ENCODE results near the gene CDH13. TPM values are rescaled to one million over a fixed set of nuclear protein-coding genes. Genes with fewer than 3 reads are reported as not detected.

Gene CDH13
- total and polyA plus RNA-seq, 2 donors (not counting 3 experiments of a cell fraction or from before 2014, with no cell fraction given), result 96.6 to 124 TPM

- Histone ChIP-seq H3K4me1 (ENCODE audit: control insufficient read depth, extremely low read depth, insufficient read depth, low read length) (peaks cover 6% of the 10 kb centered on the region), H3K9me3 (replicated peaks; ENCODE audit: control insufficient read depth, insufficient read depth, low read length) (no peaks in the 10 kb centered on the region), H4K20me1 (replicated peaks; ENCODE audit: control insufficient read depth, extremely low read depth, insufficient read depth, low read length) (no peaks in the 10 kb centered on the region), H3K9me1 (replicated peaks; ENCODE audit: control insufficient read depth, extremely low read depth, insufficient read depth, low read length) (no peaks in the 10 kb centered on the region), H3K9ac (replicated peaks; ENCODE audit: extremely low read depth, insufficient read depth, low read length) (no peak overlapping the region), H3K36me3 (ENCODE audit: control insufficient read depth in 2 of 2, extremely low read depth in 1 of 2, insufficient read depth in 2 of 2, low read length in 2 of 2) (no peaks in the 10 kb centered on the region), H2AFZ (ENCODE audit: low read depth, low read length) (no peak overlapping the region), H3K27ac (ENCODE audit: insufficient read depth, low read depth, low read length) (no peak overlapping the region), H3K4me3 (replicated peaks in 1 of 3; ENCODE audit: insufficient read depth in 1 of 3, low read depth in 1 of 3, low read length in 3 of 3) (no peak overlapping the region), H3K27me3 (ENCODE audit: control insufficient read depth in 2 of 2, insufficient read depth in 2 of 2, low read length in 2 of 2) (no peaks in the 10 kb centered on the region), H3K79me2 (ENCODE audit: control insufficient read depth, insufficient read depth, low read length) (no peaks in the 10 kb centered on the region), H3K4me2 (ENCODE audit: insufficient read depth, low read length) (no peak overlapping the region)
- intact Hi-C loops (cut with micrococcal nuclease), result no loop called here
- TF ChIP-seq POLR2A (IDR thresholded peaks at IDR 0.05; ENCODE audit: low read depth, low read length) (no peak), JUN (IDR thresholded peaks at IDR 0.05; ENCODE audit: borderline replicate concordance, insufficient read depth, insufficient read length, low read depth) (no peak), EZH2 (IDR thresholded peaks at IDR 0.05; ENCODE audit: borderline replicate concordance, low read depth, low read length, severe bottlenecking) (no peak), FOS (IDR thresholded peaks at IDR 0.05; ENCODE audit: borderline replicate concordance, insufficient read depth, low read length) (no peak), MYC (IDR thresholded peaks at IDR 0.05; ENCODE audit: low read depth, low read length) (no peak), CTCF (IDR thresholded peaks at IDR 0.05; ENCODE audit: extremely low read depth in 1 of 2, insufficient read depth in 1 of 2, low read depth in 1 of 2, low read length in 2 of 2) (no peak), GATA2 (IDR thresholded peaks at IDR 0.05; ENCODE audit: insufficient read depth, insufficient read length, low read depth, low read length) (no peak)
- TF ChIP-seq, protein P1, sequence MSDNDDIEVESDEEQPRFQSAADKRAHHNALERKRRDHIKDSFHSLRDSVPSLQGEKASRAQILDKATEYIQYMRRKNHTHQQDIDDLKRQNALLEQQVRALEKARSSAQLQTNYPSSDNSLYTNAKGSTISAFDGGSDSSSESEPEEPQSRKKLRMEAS (IDR thresholded peaks at IDR 0.05; ENCODE audit: insufficient read depth, insufficient read length), result no peak
- FAIRE-seq, result no peak
- dilution Hi-C loops (cut with MboI; ENCODE audit: extremely low pct_ligation_motif_present, low sequenced_read_pairs), result no loop called here
- DNase-seq (ENCODE audit: low read depth, low spot score), result no peak
- ChIA-PET CTCF (interaction anchor here (1.2 kb wide), 1 partner anchor 10 kb away, joined by 4 read pairs; no protein-coding TSS in a partner anchor), POLR2A (no interaction called here)
- BruUV-seq (replicated peaks), result no TSS peak
Measured at GRCh38 chr16:82874672-82875071, 247.9 kb downstream of the CDH13 start.

All from endothelial cell of umbilical vein (primary cell).